Endothelial cell of umbilical vein (primary cell): ENCODE measurements around the gene KCNC1.

Experiments
- CTCF ChIP-seq, 2 donors: IDR thresholded peaks; 1 replicate in 1 of 2; 2 replicates in 1 of 2; pipeline ENCODE4 v1.5.1; 2011; ENCODE audit warnings: low read length in 2 of 2, mild to moderate bottlenecking in 2 of 2, moderate library complexity in 2 of 2, control low read depth in 1 of 2, inconsistent platforms in 1 of 2, low read depth in 1 of 2; ENCODE audit not compliant: insufficient read depth in 1 of 2; ENCODE audit errors: extremely low read depth in 1 of 2
- EZH2 ChIP-seq: IDR thresholded peaks from 2 replicates; pipeline ENCODE4 v1.6.1; 2012; ENCODE audit warnings: borderline replicate concordance, low read depth, mild to moderate bottlenecking, moderate library complexity, low read length, inconsistent platforms; ENCODE audit not compliant: severe bottlenecking
- FOS ChIP-seq: IDR thresholded peaks from 2 replicates; pipeline ENCODE4 v1.6.1; 2011; ENCODE audit warnings: mild to moderate bottlenecking, low read length, moderate library complexity, borderline replicate concordance; ENCODE audit not compliant: insufficient read depth
- GATA2 ChIP-seq: IDR thresholded peaks from 2 replicates; pipeline ENCODE4 v1.7.0; 2011; ENCODE audit warnings: low read depth, mild to moderate bottlenecking, moderate library complexity, mixed read lengths, low read length; ENCODE audit not compliant: insufficient read length, insufficient read depth
- JUN ChIP-seq: IDR thresholded peaks from 2 replicates; pipeline ENCODE4 v1.6.1; 2011; ENCODE audit warnings: borderline replicate concordance, low read depth; ENCODE audit not compliant: insufficient read length, insufficient read depth
- MAX ChIP-seq: IDR thresholded peaks from 2 replicates; pipeline ENCODE4 v1.6.1; 2011; ENCODE audit not compliant: insufficient read depth, insufficient read length
- MYC ChIP-seq: IDR thresholded peaks from one replicate; pipeline ENCODE4 v1.6.1; 2011; ENCODE audit warnings: mild to moderate bottlenecking, low read depth, low read length
- POLR2A ChIP-seq: IDR thresholded peaks from 2 replicates; pipeline ENCODE4 v1.6.1; 2012; ENCODE audit warnings: low read depth, mild to moderate bottlenecking, control low read depth, low read length
- POLR2AphosphoS5 ChIP-seq: IDR thresholded peaks from 2 replicates; pipeline ENCODE4 v1.6.1; 2012; ENCODE audit warnings: low read depth, mild to moderate bottlenecking, control low read depth, low read length, moderate library complexity; ENCODE audit not compliant: insufficient read depth

DNA sequence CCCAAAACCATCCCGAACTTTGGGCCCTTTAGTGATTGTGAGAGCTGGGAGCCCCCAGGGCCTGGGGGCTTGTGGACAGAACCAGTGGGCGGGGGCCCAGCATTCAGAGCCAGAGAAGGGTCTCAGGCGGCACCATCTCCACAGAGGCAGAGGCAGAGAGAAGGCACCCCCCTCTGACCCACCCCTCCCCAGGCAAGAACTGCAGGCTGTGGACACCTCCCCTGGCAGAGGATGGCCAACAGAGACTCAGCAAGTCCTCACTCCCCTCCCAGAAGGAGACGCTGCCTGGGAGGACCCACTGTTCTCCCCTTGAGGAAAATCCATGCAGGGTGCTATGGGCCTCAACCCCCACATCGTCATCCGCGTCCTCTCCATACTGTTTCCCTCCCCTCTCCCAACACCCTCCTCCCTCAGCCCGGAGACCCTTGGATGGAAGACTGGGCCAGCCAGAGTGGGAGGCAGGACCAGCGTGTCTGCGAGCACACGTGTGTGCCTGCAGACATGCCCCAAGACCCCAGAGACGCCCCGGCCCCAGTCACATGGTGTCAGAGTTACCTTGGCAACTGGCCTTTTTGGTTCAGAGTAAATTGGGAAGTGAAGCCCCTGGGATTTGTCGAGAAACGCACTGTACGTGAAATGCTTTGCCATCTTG is 42.6 kb downstream of the KCNC1 start:
- TF ChIP-seq MAX, result no peak
- no peak for TF ChIP-seq MYC
- no peak for TF ChIP-seq CTCF (IDR thresholded peaks at IDR 0.05; ENCODE audit: extremely low read depth in 1 of 2, insufficient read depth in 1 of 2, low read depth in 1 of 2, low read length in 2 of 2)
- no peak for TF ChIP-seq EZH2
- TF ChIP-seq POLR2A, result no peak
- no peak for TF ChIP-seq POLR2AphosphoS5
- no peak for TF ChIP-seq FOS
- TF ChIP-seq JUN, result no peak
- no peak for TF ChIP-seq GATA2
